HG02943 (cell line): ENCODE results near the gene VPS4A.

Experiments
- ATAC-seq: cut with Tn5 transposase; IDR thresholded peaks from one replicate; pipeline ENCODE4 v1.9.1; 2021; ENCODE audit warnings: mild to moderate bottlenecking, low read depth, moderate library complexity; ENCODE audit not compliant: unreplicated experiment

Gene VPS4A

GRCh38 chr16:69325784-69326171 is 14.6 kb downstream of the VPS4A start:
- no peak for ATAC-seq

DNA sequence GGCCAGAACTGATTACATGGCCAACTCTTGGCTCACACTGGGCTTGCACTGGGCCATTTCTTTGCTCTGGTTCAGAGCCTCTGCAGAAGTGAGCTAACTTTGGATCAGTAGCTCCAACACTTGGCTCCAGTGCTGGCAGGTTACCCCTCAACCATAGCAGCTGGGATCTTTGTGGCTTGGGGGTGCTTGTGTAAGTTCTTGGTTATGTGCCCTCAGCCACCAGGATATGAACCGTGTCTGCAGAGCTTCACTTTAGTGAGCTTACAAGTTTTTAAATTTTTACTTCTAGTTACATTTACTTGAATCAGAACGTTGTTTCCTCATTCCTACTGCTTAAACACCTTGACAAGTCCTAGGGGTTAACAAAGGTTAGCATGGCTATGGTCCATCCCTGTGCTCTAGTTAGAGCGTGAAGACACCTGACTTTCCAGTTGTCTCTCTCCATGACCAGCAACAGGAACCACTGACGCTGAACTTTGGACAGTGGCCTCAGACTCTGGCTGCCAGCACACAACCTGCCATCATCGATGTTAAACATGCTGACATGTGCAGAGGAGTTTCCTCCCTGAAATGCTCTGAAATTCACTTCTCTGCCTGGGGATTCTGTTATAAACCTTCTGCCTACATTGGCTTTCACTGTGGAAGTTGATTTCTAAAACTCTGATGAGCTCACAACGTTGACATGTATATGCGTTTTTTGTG is 15.2 kb downstream of the VPS4A start:
- no peak for ATAC-seq

- ATAC-seq, result no peak
Observed at GRCh38 chr16:69327585-69328310, 16.6 kb downstream of the VPS4A start.

DNA sequence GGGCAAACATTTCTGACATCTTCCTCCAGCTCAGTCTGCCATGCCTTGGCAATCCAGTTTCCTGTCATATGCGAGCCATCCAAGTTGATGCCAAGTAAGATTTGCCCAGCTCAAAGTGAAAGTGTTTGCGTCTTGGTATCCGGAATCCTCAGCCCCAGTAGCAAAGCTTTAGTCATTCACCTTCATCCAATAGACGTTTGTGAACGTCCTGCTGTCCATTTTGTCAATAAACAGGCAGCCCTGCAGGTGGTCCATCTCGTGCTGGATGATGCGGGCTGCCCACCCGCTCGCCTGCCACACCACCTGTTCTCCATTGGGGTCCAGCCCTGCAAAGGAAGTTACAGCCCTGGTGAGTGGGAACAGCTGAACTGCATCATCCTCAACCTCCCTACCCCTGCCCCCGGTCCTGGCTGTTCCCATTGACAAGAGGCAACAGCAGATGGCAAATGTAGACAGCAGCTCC is 17.7 kb downstream of the VPS4A start:
- ATAC-seq, result no peak

- ATAC-seq, result peak; percentile 21
Observed at GRCh38 chr16:69329369-69330285, 18.5 kb downstream of the VPS4A start.

DNA sequence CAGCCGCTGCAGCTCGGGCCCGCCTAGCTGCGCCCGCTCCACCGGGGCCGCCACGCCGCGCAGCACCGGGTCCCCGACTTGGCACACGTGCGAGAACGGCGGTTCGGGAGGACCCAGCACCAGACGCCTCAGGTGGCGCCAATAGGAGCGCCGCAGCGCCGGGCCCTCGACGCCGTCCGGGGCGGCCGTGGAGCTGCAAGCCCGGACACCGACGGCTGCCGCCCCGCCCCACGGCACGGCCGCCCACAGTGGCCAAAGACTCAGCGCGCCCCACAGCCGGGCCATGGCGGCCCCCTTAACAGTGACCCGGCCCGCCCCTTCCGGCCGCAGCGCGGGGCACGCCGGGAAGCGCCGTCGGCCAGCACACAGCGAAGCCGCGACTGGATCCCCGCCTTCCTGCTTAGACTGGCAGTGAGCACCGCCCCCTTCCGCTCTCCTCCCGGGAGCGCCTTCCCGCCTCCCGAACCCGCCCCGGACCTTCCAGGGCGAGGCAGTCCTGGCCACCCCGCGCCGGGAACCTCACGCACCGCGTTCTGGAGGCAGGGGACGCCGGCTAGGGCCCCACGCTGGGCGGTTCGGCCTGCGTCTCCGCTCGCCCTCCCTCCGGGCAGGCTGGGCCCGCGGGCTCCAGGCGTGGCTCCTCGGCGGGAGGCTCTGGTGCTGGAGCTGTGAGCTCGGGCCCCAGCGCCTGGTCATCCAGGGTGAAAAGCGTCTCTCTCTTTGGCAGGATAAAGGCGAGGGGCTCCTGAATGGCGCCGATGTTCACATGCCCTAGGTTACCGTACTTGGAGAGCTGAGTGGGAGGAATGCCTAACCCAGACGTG is 19.3 kb downstream of the VPS4A start, which contains the start of gene PDF:
TSS of gene PDF (minus strand) at position 303 of the 824 bp plus-strand sequence. CDS start at position 285, 18 bp downstream.
- peak; percentile 93 for ATAC-seq

DNA sequence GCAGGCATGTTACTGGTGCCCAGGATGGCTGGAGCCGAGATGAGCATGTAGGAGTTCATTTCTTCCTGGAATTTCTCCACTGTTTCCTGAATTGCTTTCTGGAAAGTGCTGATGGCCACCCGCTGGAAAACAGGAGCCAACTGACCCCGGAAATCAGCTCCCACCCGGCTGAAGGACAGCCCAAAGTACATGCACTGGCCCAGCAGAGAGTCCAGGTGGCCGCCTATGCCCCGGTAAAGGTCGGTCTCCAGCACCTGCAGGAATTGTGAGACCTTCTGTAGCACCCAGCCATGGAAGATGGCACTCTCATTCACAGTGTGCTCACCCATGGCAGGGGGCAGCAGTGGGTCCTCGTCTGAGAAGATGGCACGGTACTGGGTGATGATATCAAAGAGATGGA is 23.5 kb downstream of the VPS4A start:
- ATAC-seq, result no peak

DNA sequence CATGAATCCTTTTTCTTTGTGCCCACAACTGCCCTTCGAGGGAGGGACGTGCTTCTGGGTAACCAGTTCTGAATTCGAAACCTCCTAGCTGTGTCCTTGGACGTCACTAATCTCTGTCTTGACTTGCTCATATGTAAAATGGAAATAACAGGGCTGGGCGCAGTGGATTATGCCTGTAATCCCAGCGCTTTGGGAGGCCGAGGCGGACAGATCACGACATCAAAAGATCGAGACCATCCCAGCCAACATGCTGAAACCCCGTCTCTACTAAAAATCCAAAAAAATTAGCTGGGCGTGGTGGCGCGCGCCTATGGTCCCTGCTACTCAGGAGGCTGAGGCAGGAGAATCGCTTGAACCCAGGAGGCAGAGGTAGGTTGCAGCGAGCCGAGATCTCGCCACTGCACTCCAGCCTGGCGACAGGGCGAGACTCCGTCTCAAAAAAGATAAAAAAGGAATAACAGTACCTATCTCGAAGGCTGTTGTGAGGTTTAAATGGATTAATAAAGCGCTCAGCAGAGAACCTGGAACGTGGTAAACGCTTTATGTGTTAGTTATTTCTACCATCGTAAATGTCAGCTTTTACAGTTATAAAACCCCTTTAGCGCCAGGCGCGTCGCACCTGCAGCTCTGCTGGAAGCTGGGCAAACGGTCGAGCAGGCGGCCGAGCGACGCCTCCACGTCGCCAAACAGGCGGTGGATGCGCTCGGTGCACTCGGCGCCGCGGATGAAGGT is 27.6 kb downstream of the VPS4A start:
- ATAC-seq, result no peak

GRCh38 chr16:69339289-69340094 is 28.3 kb downstream of the VPS4A start, which contains the start of the genes COG8 and NIP7:
Gene COG8, minus strand, starts transcription at chr16:69339564. Its CDS starts 12 bp downstream, at chr16:69339552.
Gene NIP7, plus strand, starts transcription at chr16:69339772. Its CDS starts 58 bp downstream, at chr16:69339830.
- ATAC-seq, result peak; percentile 79

DNA sequence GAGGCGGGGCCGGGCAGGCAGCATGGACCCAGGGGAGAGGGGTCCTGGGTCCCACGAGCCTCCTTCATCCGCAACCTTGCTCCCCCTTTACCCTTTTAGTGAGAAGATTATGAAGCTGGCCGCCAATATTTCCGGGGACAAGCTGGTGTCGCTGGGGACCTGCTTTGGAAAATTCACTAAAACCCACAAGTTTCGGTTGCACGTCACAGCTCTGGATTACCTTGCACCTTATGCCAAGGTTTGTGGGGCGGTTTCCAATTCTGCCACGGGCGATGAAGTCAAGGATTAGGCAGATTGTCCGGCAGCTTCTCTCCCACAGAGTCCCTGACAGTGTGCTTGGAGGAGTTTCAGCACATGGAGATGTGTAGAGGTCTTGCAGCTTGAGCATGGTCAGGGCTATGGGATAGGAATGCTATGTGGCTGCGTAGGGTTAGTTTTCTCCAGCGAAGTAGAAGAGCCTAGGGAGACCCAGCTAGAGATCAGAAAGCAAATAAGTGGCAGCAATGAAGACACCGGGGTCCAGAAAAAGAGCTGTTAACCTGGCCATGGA is 29.0 kb downstream of the VPS4A start:
- no peak for ATAC-seq

DNA sequence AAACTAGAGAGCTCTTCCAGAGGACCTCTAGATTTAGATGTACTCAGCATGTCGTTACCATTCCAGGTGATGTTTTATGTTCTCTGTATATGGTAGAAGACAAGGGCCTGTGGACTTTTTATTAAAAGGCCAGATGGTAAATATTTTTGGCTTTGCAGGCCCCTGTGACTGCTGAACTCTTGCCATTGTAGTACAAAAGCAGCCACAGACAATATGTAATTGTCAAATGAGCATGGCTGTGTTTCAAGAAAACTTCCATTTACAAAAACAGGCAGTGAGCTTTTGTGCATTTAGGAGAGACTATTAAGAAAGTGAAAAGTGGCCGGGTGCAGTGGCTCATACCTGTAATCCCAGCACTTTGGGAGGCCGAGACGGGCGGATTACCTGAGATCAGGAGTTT is 33.0 kb downstream of the VPS4A start:
- no peak for ATAC-seq

DNA sequence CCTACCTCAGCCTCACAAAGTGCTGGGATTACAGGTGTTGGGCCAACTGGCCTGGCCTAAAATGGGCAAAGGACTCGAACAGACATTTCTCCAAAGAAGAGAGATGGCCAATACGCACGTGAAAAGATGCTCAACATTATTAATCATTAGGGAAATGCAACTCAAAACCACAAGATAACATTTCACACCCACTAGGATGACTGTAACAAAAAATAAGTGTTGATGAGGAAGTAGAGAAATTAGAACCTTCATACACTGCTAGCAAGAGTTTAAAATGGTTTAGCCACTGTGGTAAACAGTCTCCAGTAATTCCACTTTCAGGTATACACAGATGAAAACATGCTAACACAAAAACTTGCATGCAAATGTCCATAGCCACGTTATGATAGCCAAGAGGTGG is 34.8 kb downstream of the VPS4A start:
- no peak for ATAC-seq

DNA sequence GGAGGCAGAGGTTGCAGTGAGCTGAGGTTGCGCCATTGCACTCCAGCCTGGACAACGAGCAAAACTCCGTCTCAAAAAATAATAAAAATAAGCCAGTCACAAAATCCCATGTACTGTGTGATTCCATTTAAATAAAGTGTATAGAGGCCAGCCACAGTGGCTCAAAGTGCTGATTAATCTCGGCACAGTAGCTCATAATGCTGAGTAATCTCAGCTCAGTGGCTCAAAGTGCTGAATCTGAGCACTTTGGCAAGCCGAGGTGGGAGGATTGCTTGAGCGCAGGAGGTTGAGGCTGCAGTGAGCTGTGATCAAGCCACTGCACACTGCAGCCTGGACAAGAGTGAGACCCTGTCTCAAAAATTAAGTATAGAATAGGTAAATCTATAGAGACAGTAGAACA is 35.5 kb downstream of the VPS4A start:
- ATAC-seq, result no peak

- ATAC-seq, result no peak
Observed at GRCh38 chr16:69348222-69348621, 37.1 kb downstream of the VPS4A start.

- no peak for ATAC-seq
Observed at GRCh38 chr16:69349536-69349935, 38.4 kb downstream of the VPS4A start.

DNA sequence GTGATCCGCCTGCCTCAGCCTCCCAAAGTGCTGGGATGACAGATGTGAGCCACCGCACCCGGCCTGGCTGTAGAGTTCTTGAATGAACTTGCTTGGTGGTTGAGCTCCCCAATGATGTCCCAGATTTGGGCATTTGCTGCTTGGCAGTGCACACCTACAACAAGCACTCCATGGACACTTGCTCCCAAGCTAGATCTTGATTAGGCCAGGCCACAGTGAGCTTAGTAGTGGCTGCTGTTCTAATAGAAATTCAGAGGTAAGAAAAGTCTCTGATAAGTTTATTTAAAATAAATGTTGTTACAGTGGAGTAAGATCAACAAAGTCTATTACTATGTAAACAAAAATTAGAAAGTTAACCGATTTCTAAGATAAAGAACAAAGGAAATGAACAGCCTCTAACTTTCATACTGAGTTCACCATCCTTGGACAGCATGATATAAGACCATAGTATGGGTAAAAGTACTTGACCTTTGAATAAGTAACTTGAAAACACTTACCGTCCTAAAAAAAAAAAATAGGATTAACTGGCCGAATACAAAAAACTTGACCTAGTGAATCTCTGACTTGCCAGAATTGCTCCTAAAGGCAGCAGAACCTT is 39.5 kb downstream of the VPS4A start:
- no peak for ATAC-seq

GRCh38 chr16:69351309-69352027 is 40.3 kb downstream of the VPS4A start, which contains the start of gene TMED6:
Gene TMED6, minus strand, starts transcription at chr16:69351786. Its CDS starts 33 bp downstream, at chr16:69351753.
- ATAC-seq, result no peak
